ENCODE results near the gene C16orf95. TPM values are rescaled to one million over a fixed set of nuclear protein-coding genes. Genes with fewer than 3 reads are reported as not detected.

Gene C16orf95
- total and polyA plus RNA-seq, 3 experiments from 2014 or later = 2.5 to 8.4 (median 7.5) TPM

DNA sequence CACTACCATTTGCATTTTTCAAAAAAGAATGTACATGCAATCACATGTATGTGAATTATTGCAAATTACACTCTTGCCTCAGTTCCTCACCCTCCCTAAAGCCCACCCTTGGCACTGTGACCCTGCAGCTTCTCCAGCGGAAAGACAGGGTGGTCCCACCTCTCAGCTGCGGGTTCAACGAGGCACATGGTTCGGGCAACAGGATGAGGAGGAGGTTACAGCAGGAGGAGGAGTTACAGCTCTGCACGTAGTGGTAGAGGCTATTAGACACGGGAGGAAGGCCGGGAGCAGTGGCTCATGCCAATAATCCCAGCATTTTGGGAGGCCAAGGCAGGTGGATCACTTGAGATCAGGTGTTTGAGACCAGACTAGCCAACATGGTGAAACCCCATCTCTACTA, 5.2 kb downstream of the C16orf95 start:
- Histone ChIP-seq H3K9me3 (ENCODE audit: low read length) (no peaks in the 10 kb centered on the region), H3K27me3 (ENCODE audit: insufficient read depth, low read length, poor library complexity, severe bottlenecking) (no peaks in the 10 kb centered on the region), H3K36me3 (ENCODE audit: insufficient read depth, low read length) (no peaks in the 10 kb centered on the region), H3K4me1 (ENCODE audit: insufficient read depth, low read length) (no peaks in the 10 kb centered on the region), H3K4me3 (ENCODE audit: low read length) (no peak overlapping the region), H3K27ac (ENCODE audit: low read depth, low read length) (no peak overlapping the region)
- DNase-seq = peak in 1 of 5 donors; percentile 18
- Mint-ChIP-seq H3K27ac (no peak overlapping the region), H3K9me3 (peaks cover 0 to 3% (median 0%) of the 10 kb centered on the region in 5 donors), H3K4me3 (no peak overlapping the region), H3K36me3 (peaks cover 0 to 3% (median 1%) of the 10 kb centered on the region in 3 donors), H3K27me3 (peaks cover 0 to 2% of the 10 kb centered on the region in 2 donors), H3K4me1 (peaks cover 0 to under 1% (median 0%) of the 10 kb centered on the region in 3 donors)
- POLR2A ChIA-PET = no interaction called here
- CTCF ChIA-PET = interaction anchor here (0.8 kb wide), 1 partner anchor 82 kb away, joined by 3 read pairs; no protein-coding TSS in a partner anchor

DNA sequence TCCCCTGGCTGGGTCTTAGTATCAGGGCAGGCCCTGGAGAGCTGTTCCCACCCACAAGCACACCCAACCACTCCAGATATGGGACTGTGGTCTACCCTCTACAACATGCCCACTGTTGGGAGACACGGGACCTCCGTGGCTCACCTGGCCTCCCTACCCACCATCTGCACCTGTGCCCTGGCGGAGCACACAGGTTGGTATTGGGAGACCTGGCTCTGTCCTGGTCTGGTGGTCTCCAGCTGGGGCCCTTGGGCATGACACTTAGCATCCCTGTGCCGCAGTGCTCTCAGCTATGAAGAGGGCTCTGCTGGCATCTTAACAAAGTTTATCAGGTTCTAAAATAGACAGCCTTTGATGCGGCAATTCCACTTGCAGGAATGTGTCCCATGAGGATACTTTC, 5.8 kb downstream of the C16orf95 start:
- Histone ChIP-seq H3K27ac (ENCODE audit: low read depth, low read length) (no peak overlapping the region), H3K27me3 (ENCODE audit: insufficient read depth, low read length, poor library complexity, severe bottlenecking) (no peaks in the 10 kb centered on the region), H3K4me3 (ENCODE audit: low read length) (no peak overlapping the region), H3K4me1 (ENCODE audit: insufficient read depth, low read length) (no peaks in the 10 kb centered on the region), H3K9me3 (ENCODE audit: low read length) (no peaks in the 10 kb centered on the region), H3K36me3 (ENCODE audit: insufficient read depth, low read length) (no peaks in the 10 kb centered on the region)
- peaks cover 0 to 2% of the 10 kb centered on the region in 2 donors for H3K27me3 Mint-ChIP-seq
- POLR2A ChIA-PET = no interaction called here
- H3K4me1 Mint-ChIP-seq = no peaks in the 10 kb centered on the region
- H3K36me3 Mint-ChIP-seq = peaks cover 0 to 3% (median 1%) of the 10 kb centered on the region in 3 donors
- DNase-seq = no peak
- H3K9me3 Mint-ChIP-seq = peaks cover 0 to 3% (median 0%) of the 10 kb centered on the region in 5 donors
- H3K4me3 Mint-ChIP-seq = no peak overlapping the region
- CTCF ChIA-PET = interaction anchor here (0.8 kb wide), 1 partner anchor 83 kb away, joined by 3 read pairs; no protein-coding TSS in a partner anchor
- H3K27ac Mint-ChIP-seq = no peak overlapping the region

DNA sequence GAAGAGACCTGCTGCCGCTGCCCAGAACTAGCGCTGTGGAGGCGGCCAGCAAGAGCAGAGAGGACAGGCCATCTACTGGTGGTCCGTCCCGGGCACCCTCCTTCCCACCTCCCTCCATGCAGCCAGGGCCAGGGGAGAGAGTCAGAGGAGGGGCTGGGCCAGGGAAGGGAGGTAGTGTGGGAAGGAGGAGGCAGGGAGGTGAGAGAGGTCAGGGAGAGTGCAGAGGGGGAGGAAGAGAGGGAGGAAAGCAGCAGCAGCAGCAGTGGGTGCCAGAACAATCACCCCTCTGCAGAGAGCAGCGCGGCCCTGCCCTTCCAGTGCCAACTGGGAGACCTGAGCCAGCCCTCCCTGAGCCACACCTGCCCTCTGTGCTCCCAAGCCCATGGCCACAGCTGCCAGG, 6.6 kb downstream of the C16orf95 start:
- CTCF ChIA-PET = no interaction called here
- peaks cover 0 to 2% of the 10 kb centered on the region in 2 donors for H3K27me3 Mint-ChIP-seq

DNA sequence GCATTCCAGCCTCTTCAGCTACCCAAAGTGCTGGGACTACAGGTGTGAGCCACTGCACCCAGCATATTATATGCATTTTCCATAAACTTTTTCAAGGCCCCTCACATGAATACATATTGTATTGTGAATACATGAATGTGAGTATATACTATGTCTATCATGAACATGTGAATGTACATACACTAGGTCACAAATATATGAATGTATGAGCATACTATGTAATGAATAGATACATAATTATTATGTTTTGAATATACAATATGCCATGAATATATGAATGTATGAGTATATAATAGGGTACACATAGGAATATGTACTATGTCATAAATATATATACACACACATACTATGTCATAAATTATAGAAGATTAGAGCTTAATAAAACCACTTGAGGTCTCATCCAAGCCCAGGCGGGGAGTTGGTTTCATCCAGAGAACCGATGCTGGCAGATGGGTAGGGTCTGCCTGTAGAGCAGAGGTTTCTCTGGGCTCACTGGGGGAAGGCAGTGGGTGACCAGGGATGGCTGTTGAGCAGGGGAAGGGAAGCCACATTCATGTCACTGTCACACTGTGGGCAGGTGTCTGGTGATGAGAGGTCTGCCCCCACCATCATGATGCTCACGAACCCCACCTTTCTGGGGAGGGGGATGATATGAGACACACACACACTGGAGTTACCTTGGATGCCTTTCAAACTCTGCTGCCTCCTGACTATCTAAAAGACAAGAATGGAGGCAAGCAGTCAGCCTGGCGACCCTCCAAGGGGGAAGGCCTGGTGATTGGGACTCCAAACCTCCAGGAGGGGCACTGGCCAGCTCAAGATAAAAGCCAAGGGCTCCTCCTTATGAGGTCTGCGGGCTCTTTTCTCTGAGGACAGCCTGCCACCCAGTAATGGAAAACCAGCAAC, 7.3 kb downstream of the C16orf95 start:
- peaks cover 0 to 3% (median 1%) of the 10 kb centered on the region in 3 donors for H3K36me3 Mint-ChIP-seq
- POLR2A ChIA-PET = no interaction called here
- H3K27me3 ChIP-seq (ENCODE audit: insufficient read depth, low read length, poor library complexity, severe bottlenecking) = no peaks in the 10 kb centered on the region
- no peaks in the 10 kb centered on the region for H3K9me3 ChIP-seq (ENCODE audit: low read length)
- no peak overlapping the region for H3K4me3 ChIP-seq (ENCODE audit: low read length)
- no peak for DNase-seq
- H3K27ac Mint-ChIP-seq = no peak overlapping the region
- no peak overlapping the region for H3K27ac ChIP-seq (ENCODE audit: low read depth, low read length)
- H3K4me1 ChIP-seq (ENCODE audit: insufficient read depth, low read length) = no peaks in the 10 kb centered on the region
- H3K9me3 Mint-ChIP-seq = peaks cover 0 to 3% (median 0%) of the 10 kb centered on the region in 5 donors
- peaks cover 0 to 2% of the 10 kb centered on the region in 2 donors for H3K27me3 Mint-ChIP-seq
- H3K4me3 Mint-ChIP-seq = no peak overlapping the region
- no peaks in the 10 kb centered on the region for H3K36me3 ChIP-seq (ENCODE audit: insufficient read depth, low read length)
- CTCF ChIA-PET = no interaction called here
- H3K4me1 Mint-ChIP-seq = no peaks in the 10 kb centered on the region

More for the DNA sequence above, 6.6 kb downstream of the C16orf95 start:
- Histone ChIP-seq H3K9me3 (ENCODE audit: low read length) (no peaks in the 10 kb centered on the region), H3K27me3 (ENCODE audit: insufficient read depth, low read length, poor library complexity, severe bottlenecking) (no peaks in the 10 kb centered on the region), H3K4me3 (ENCODE audit: low read length) (no peak overlapping the region), H3K27ac (ENCODE audit: low read depth, low read length) (no peak overlapping the region), H3K36me3 (ENCODE audit: insufficient read depth, low read length) (no peaks in the 10 kb centered on the region), H3K4me1 (ENCODE audit: insufficient read depth, low read length) (no peaks in the 10 kb centered on the region)
- peaks cover 0 to 3% (median 0%) of the 10 kb centered on the region in 5 donors for H3K9me3 Mint-ChIP-seq
- POLR2A ChIA-PET = no interaction called here
- H3K4me1 Mint-ChIP-seq = no peaks in the 10 kb centered on the region
- H3K27ac Mint-ChIP-seq = no peak overlapping the region
- DNase-seq = no peak
- H3K36me3 Mint-ChIP-seq = peaks cover 0 to 3% (median 1%) of the 10 kb centered on the region in 3 donors
- no peak overlapping the region for H3K4me3 Mint-ChIP-seq

DNA sequence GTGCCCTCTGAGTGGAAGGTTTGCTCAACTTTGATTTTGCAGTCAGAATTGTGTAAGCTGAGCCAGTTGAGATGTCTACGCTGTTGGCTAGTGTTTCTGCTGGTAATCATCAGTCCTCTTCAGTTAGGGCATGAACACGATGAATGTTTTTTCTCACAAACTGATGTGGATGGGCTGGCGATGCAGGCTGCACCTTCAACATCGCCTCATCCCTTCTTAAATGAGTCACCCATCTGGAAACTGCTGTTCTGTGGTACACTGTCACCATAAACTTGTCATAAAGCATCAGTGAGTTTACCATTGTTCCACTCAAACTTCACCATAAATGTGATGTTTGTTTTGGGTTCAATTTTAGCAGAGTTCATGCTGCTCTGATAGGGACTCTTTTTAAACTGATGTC, 8.4 kb downstream of the C16orf95 start:
- H3K36me3 ChIP-seq (ENCODE audit: insufficient read depth, low read length) = no peaks in the 10 kb centered on the region
- H3K27ac ChIP-seq (ENCODE audit: low read depth, low read length) = no peak overlapping the region
- ChIA-PET CTCF (no interaction called here), POLR2A (no interaction called here)
- peaks cover 0 to 2% of the 10 kb centered on the region in 2 donors for H3K27me3 Mint-ChIP-seq
- no peaks in the 10 kb centered on the region for H3K4me1 Mint-ChIP-seq
- H3K9me3 Mint-ChIP-seq = peaks cover 0 to 3% (median 0%) of the 10 kb centered on the region in 5 donors
- H3K4me1 ChIP-seq (ENCODE audit: insufficient read depth, low read length) = peaks cover 2% of the 10 kb centered on the region
- no peaks in the 10 kb centered on the region for H3K27me3 ChIP-seq (ENCODE audit: insufficient read depth, low read length, poor library complexity, severe bottlenecking)
- peaks cover 0 to 3% (median 1%) of the 10 kb centered on the region in 3 donors for H3K36me3 Mint-ChIP-seq
- no peak overlapping the region for H3K4me3 ChIP-seq (ENCODE audit: low read length)
- H3K4me3 Mint-ChIP-seq = no peak overlapping the region
- H3K9me3 ChIP-seq (ENCODE audit: low read length) = no peaks in the 10 kb centered on the region
- H3K27ac Mint-ChIP-seq = no peak overlapping the region
- DNase-seq = no peak

DNA sequence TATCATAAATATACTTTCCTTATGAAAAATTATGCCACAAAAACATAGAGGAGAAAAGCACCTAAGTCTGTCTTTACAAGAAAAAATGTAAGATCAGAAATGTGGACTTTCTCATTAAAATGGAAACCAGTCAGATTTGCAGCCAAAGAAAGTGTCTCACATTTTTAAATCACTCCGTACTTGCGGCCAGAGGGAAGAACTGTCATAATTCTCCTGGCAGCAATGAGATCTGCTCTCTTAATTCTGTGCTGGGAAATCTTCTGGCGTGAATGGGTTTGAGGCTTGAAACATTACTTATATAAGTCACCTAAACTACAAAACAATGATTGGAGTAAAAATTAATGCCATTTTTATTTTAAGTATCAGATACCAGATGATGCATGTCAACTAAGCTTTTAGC, 10.7 kb downstream of the C16orf95 start:
- Histone ChIP-seq H3K27me3 (ENCODE audit: insufficient read depth, low read length, poor library complexity, severe bottlenecking) (no peaks in the 10 kb centered on the region), H3K4me3 (ENCODE audit: low read length) (no peak overlapping the region), H3K36me3 (ENCODE audit: insufficient read depth, low read length) (no peaks in the 10 kb centered on the region), H3K9me3 (ENCODE audit: low read length) (no peaks in the 10 kb centered on the region), H3K27ac (ENCODE audit: low read depth, low read length) (no peak overlapping the region), H3K4me1 (ENCODE audit: insufficient read depth, low read length) (peaks cover 8% of the 10 kb centered on the region)
- POLR2A ChIA-PET = no interaction called here
- Mint-ChIP-seq H3K27ac (no peak overlapping the region), H3K4me1 (no peaks in the 10 kb centered on the region), H3K9me3 (peaks cover 0 to 3% (median 0%) of the 10 kb centered on the region in 5 donors), H3K36me3 (peaks cover 0 to 3% (median 1%) of the 10 kb centered on the region in 3 donors), H3K27me3 (peaks cover 0 to 3% of the 10 kb centered on the region in 2 donors), H3K4me3 (no peak overlapping the region)
- CTCF ChIA-PET = no interaction called here
- DNase-seq = no peak

DNA sequence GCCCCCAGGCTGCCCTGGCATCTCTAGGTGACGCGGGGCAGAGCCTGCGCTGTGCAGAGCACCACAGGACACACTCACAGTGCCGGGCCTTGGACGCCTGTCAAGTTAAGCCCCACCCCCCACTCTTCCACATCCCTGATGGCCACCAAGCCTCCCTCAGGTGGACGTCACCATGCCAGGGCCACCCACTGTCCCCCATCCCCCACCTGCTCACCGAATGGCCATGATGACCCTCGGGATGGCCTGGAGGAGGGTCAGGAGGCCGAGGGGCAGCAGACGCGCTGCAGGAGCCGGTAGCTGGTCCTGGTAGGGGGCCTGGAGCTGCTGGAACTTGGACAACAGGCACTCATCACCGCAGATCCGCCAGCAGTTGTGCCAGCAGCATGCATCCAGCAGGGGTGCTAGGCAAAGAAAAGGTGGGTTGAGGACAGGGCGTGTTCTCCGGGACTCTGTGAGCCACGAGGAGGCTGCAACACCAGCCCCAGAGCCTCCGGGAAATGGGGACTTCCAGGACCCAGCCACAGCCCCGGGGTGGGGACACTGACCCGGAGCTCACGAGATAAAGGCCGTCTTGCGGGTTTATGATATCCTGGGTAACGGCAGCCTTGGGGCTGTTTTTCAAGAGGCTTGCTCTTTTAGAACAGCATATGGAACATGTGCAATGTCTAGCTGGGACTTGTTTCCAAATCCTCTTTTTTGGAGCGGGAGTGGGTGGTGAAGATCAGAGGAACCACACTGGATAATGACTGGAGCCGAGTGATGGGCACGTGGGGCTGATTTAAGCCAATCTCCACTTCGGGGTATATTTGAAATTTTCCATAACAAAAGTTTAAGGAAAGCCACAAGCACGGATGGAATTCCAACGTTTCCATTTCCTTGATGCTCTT, 11.4 kb downstream of the C16orf95 start:
- Mint-ChIP-seq H3K27me3 (peaks cover 0 to 2% of the 10 kb centered on the region in 2 donors), H3K36me3 (peaks cover 0 to 3% (median 1%) of the 10 kb centered on the region in 3 donors)

More for the DNA sequence above, 11.4 kb downstream of the C16orf95 start:
- CTCF ChIA-PET = interaction anchor here (1.6 kb wide), 1 partner anchor 185 kb away, joined by 3 read pairs; no protein-coding TSS in a partner anchor
- no peak overlapping the region for H3K4me3 Mint-ChIP-seq
- POLR2A ChIA-PET = no interaction called here
- Histone ChIP-seq H3K36me3 (ENCODE audit: insufficient read depth, low read length) (no peaks in the 10 kb centered on the region), H3K4me3 (ENCODE audit: low read length) (no peak overlapping the region), H3K27me3 (ENCODE audit: insufficient read depth, low read length, poor library complexity, severe bottlenecking) (no peaks in the 10 kb centered on the region), H3K4me1 (ENCODE audit: insufficient read depth, low read length) (peaks cover 8% of the 10 kb centered on the region), H3K27ac (ENCODE audit: low read depth, low read length) (peak overlapping the region; percentile 54), H3K9me3 (ENCODE audit: low read length) (no peaks in the 10 kb centered on the region)
- no peaks in the 10 kb centered on the region for H3K4me1 Mint-ChIP-seq
- peaks cover 0 to 3% (median 0%) of the 10 kb centered on the region in 5 donors for H3K9me3 Mint-ChIP-seq
- H3K27ac Mint-ChIP-seq = no peak overlapping the region
- DNase-seq = peak in 1 of 5 donors; percentile 15

Measured in CD8-positive, alpha-beta memory T cell (primary cell).